RWPE1 (cell line): ENCODE measurements around the gene SLC25A24.
"Not testable (repeated sequence)": the region's sequence is repeated elsewhere in the genome, so short reads cannot be mapped to it uniquely, and the experiment has no call there.

Source experiments
- CTCF ChIA-PET: fragments of 350-600 bp; sonication (Branson Sonifier 250); formaldehyde crosslinking; extraction: SDS; loops from one replicate; lab custom pipeline; 2021; lab: Yijun Ruan, JAX
- POLR2A ChIA-PET: fragments of 400-600 bp; formaldehyde crosslinking; extraction: SDS; loops from one replicate; lab custom pipeline; 2020; ENCODE audit warnings: antibody characterized with exemption; ENCODE audit not compliant: low non-redundant PET; lab: Yijun Ruan, JAX
- DNase-seq: peaks from one replicate; pipeline ENCODE4 v3.0.0; 2012; ENCODE audit warnings: low spot score
- H3K27ac ChIP-seq: fragments of 450-650 bp; 2 replicates; pipeline ENCODE4 v1.5.1; 2017
- TF ChIP-seq, protein P1 (sequence below): fragments of 450-650 bp; conservative IDR thresholded peaks from 2 replicates; pipeline ENCODE4 v1.5.1; 2017; ENCODE audit warnings: low read depth, mild to moderate bottlenecking

The SLC25A24 gene

DNA sequence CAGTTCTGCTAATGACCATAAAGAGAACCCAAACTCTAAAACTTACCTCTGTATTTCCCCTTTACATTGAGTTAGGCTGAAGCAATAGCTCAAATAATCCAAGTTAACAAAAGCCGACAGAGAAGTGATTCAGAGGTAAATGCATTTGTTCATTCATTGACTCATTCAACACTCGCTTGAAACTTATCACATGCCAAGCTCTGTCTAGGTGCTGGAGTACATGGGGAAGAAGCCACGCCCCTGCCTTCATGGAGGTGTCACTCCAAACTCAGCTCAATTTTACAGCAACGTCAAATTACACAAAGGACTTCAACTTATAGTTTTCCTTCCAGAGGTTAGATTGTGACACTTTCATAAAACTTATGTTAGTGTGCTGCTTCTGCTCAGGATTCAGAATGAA, 45.8 kb downstream of the SLC25A24 start:
- TF ChIP-seq, protein P1, sequence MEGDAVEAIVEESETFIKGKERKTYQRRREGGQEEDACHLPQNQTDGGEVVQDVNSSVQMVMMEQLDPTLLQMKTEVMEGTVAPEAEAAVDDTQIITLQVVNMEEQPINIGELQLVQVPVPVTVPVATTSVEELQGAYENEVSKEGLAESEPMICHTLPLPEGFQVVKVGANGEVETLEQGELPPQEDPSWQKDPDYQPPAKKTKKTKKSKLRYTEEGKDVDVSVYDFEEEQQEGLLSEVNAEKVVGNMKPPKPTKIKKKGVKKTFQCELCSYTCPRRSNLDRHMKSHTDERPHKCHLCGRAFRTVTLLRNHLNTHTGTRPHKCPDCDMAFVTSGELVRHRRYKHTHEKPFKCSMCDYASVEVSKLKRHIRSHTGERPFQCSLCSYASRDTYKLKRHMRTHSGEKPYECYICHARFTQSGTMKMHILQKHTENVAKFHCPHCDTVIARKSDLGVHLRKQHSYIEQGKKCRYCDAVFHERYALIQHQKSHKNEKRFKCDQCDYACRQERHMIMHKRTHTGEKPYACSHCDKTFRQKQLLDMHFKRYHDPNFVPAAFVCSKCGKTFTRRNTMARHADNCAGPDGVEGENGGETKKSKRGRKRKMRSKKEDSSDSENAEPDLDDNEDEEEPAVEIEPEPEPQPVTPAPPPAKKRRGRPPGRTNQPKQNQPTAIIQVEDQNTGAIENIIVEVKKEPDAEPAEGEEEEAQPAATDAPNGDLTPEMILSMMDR: no peak
- CTCF ChIA-PET: no interaction called here
- H3K27ac ChIP-seq: no peak overlapping the region
- DNase-seq: peak; percentile 28
- POLR2A ChIA-PET: no interaction called here

DNA sequence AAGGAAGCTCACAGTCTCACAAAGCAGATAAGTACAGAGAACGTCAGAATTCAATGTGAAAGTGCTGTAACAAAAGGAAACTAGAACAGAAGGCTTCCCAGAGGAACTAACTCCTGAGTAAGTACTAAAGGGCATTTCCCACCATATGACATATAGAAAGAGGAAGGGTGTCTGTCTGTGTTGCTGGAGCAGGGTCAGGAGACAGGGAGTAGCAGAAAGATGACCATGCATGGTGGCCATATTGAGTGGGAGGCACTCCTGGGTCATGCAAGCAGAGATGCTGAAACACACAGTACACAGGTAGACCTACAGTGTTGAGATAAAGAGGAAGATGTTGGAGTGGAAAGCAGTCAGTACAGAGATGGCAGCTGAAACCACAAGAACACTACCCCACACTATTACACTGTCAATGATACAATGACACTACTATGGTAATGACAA, 47.3 kb downstream of the SLC25A24 start:
- no peak overlapping the region for H3K27ac ChIP-seq
- DNase-seq: no peak
- POLR2A ChIA-PET: no interaction called here
- CTCF ChIA-PET: interaction anchor here (0.6 kb wide), 1 partner anchor 1335 kb away, joined by 3 read pairs; no protein-coding TSS in a partner anchor
- TF ChIP-seq, protein P1: no peak

DNA sequence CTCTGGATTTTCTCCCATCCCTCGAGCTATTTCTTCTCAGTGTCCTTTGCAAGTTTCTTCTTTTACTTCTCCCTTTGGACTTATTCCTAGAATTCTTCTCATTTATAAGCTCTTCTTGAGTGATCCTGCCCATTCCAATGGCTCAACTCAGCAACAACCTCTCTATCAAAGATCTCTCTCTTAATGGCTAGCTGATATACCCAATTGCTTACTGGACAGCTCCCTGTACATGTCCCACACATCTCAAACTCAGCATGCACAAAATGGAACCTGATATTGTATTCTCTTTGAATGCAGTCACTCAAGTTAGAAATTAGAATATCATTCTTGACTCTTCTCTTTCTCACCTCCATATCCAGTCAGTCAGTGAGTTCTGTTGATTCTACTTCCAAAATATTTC, 48.6 kb downstream of the SLC25A24 start:
- ChIA-PET POLR2A (no interaction called here), CTCF (interaction anchor here (0.7 kb wide), 2 partner anchors 350 to 369 kb away, joined by 4 read pairs; no protein-coding TSS in a partner anchor)
- TF ChIP-seq, protein P1: no peak

DNA sequence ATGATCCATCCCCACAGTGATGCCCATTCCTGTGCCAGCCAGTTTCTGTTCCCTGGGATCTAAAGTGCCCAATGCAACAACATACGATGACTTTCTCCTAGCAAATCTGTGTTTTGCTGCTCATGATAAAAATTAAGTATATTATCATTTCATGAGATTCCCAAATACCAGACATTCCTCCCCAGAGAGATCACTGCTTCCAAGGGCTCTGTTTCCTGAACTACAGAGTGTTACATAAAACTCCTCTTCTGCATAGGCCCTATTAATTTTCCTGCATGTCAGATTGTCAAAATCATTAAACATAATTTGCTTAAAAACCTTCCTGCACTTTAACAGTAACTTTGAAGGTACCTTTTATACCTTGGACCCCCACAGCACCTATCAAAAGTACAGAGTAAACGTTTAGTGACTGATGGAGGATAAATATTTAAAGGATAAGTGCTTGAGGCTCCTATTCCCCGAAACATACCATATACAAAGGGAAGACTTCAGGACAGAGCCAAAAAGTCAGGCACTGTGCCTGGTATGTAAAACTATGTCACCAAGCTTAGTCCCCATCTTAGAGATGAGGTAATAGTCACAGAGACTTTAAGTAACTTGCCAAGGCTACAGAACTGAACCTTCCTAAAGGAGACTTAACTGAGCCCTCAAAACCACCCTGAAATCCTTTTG, 50.2 kb downstream of the SLC25A24 start:
- ChIA-PET POLR2A (no interaction called here), CTCF (interaction anchor here (0.6 to 0.7 kb wide), 2 partner anchors 1094 to 1349 kb away, joined by 3 to 6 read pairs; no protein-coding TSS in a partner anchor)
- DNase-seq: no peak
- no peak overlapping the region for H3K27ac ChIP-seq
- TF ChIP-seq, protein P1: no peak

More for the DNA sequence above, 48.6 kb downstream of the SLC25A24 start:
- DNase-seq: no peak
- no peak overlapping the region for H3K27ac ChIP-seq

DNA sequence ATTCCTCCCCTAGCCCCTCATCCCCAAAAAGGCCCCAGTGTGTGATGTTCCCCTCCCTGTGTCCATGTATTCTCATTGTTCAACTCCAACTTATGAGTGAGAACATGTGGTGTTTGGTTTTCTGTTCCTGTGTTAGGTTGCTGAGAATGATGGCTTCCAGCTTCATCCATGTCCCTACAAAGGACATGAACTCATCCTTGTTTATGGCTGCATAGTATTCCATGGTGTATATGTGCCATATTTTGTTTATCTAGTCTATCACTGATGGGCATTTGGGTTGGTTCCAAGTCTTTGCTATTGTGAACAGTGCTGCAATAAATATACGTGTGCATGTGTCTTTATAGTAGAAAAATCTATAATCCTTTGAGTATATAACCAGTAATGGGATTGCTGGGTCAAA, 55.6 kb downstream of the SLC25A24 start:
- DNase-seq, CTCF ChIA-PET, POLR2A ChIA-PET, H3K27ac ChIP-seq: not testable (repeated sequence)

DNA sequence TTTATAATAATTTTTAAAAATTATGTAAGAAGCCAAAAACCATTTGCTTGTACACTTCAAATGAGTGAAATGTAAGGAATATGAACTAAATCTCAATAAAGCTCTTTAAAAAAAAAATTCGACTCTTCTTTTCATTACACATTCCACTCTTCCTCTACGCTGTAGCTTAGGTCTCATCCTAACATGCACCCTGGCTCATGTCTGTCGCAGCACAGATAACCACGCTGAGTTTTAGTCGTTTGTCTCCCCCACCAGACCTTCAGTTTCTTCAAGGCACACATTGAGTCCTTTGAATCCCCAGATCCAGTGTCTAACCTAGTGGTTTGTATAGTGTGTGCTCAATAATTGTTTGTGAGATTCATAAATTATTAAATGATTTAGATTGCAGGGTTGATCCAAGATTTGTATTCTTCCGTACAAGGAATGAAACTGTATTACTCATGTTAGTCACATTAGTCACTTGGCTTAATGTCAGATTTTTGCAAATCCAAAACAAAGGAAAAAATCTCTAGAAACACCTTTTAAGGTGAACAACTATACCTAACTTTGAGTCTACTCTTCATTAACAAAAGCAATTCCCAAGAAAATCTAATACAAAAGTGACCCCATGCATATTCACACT, 57.3 kb downstream of the SLC25A24 start:
- DNase-seq: peak; percentile 30
- no peak overlapping the region for H3K27ac ChIP-seq
- CTCF ChIA-PET: no interaction called here

More for the DNA sequence above, 57.3 kb downstream of the SLC25A24 start:
- TF ChIP-seq, protein P1: no peak
- POLR2A ChIA-PET: no interaction called here
